PC-9 (cell line): Measurements from ENCODE around the gene MAGEB4.

Source experiments
- CTCF ChIP-seq: fragments of 200-600 bp; sonication (generic); conservative IDR thresholded peaks from 2 replicates; pipeline ENCODE4 v1.6.1; 2017; ENCODE audit warnings: mixed run types, antibody characterized with exemption, mild to moderate bottlenecking, moderate library complexity
- EZH2 ChIP-seq: fragments of 200-600 bp; sonication (generic); IDR thresholded peaks from 2 replicates; pipeline ENCODE4 v1.8.0; 2017; ENCODE audit warnings: antibody characterized with exemption, low read depth

DNA sequence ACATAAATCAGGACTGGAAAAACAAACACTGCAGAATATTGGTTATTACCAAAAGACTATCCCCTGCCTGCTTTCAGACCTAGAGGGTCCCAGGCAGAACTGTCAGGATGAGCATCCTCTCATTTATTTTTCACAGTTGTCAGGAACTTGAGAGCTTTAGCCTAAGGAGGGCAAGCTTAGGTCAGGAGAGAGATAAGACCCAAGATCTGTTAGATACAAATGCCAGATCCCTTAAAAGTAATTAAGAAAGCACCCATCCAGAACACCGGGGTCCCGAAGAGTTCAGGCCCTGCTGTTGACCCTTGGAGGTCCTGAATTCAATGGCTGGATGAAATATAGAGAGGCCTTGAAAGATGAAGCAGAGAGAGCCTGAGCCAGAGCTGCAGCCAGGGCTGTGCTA lies 17.3 kb upstream of the MAGEB4 start:
- TF ChIP-seq CTCF (no peak), EZH2 (no peak)
